ENCODE measurements around the gene DTHD1. TPM values are rescaled to one million over a fixed set of nuclear protein-coding genes. Genes with fewer than 3 reads are reported as not detected.

DTHD1 gene
- total and polyA plus RNA-seq, 2 of the 8 experiments (the other 6 are each of a cell fraction or from before 2014, with no cell fraction given): not detected

DNA sequence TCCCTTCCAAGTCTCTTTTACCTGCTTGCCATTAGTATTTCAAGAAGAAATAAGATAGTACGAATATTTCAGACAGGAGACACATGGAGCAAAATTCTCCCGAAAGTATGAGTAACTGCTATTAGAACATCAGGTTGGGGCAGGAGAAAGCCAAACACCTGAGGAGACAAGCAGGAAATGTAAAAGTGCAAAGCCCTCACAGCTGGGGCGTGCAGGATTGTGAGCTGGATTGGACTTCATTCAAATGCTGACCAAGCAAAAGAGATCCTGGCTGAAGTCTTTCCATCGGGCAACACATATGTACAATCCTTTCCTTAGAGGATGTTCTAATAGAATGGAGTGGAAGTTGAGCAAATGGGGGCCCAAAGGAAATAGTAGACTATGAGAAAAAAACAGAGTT lies 76.8 kb downstream of the DTHD1 start (continued):
- TF ChIP-seq SIN3A (conservative IDR thresholded peaks at IDR 0.05 in 1 of 2, IDR thresholded peaks at IDR 0.05 in 1 of 2; ENCODE audit: low read depth in 1 of 2, low read length in 2 of 2): no peak
- no peak for TF ChIP-seq FOSL1 (IDR thresholded peaks at IDR 0.05; ENCODE audit: insufficient read depth, low read depth, low read length)
- no peak for TF ChIP-seq SRF (IDR thresholded peaks at IDR 0.05; ENCODE audit: low read depth, low read length)
- TF ChIP-seq POLR2A (IDR thresholded peaks at IDR 0.05; ENCODE audit: control extremely low read depth in 1 of 2, low read depth in 2 of 2, low read length in 2 of 2): no peak
- no peak for TF ChIP-seq TAF7 (optimal IDR thresholded peaks at IDR 0.05; ENCODE audit: borderline replicate concordance, low read depth, low read length)
- TF ChIP-seq ZNF274 (IDR thresholded peaks at IDR 0.05; ENCODE audit: borderline replicate concordance, extremely low read depth, low read length): no peak
